ENCODE measurements around the gene CDC42BPA.

The CDC42BPA gene

DNA sequence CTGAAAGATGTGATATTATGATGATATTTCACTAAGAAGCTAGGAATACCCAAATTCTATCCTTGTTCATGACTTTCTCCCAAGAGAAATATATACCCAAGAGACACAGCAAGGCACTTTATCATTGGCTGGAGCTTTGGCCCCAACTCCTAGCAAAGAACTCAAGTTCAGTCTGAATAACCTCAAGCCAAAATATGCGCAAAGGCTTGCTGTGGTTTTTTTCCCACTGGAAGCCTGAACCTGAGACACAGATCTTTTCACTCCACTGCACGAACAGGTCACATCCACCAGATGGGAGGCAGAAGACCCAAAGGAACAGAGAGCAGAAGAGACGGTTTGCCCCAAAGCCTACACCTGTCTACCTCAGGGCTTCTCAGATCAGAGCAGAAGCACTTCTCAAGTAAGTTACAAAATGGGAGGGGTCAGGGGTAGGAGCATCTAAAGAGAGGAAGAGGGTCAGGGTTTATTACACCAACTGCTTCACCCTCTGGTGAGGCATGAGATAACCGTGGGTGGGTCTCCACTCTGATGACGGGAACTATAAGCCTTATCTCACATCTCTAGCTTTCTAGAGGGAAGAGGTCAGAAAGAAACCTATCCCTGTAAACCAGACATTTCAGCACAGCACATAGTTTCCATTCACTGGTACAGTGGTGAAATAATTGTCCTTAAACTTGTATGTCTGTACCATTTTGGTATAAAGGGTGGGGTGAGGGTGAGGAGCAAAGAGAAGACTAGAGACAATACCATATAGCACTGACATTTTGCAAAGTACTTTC lies 17.1 kb upstream of the CDC42BPA start:
- DNase-seq (ENCODE audit: low read depth in 2 of 2, low spot score in 1 of 2): no peak

GRCh38 chr1:227333423-227333822 lies 15.1 kb upstream of the CDC42BPA start:
- no peak for DNase-seq (ENCODE audit: low read depth in 2 of 2, low spot score in 1 of 2)

- no peak for DNase-seq (ENCODE audit: low read depth in 2 of 2, low spot score in 1 of 2)
These were observed 12.2 kb upstream of the CDC42BPA start for GRCh38 chr1:227330279-227331076.

- no peak for DNase-seq (ENCODE audit: low read depth in 2 of 2, low spot score in 1 of 2)
These were observed 10.2 kb upstream of the CDC42BPA start for GRCh38 chr1:227328405-227329019.

GRCh38 chr1:227325156-227325555 lies 6.9 kb upstream of the CDC42BPA start:
- DNase-seq (ENCODE audit: low read depth in 2 of 2, low spot score in 1 of 2): no peak

DNA sequence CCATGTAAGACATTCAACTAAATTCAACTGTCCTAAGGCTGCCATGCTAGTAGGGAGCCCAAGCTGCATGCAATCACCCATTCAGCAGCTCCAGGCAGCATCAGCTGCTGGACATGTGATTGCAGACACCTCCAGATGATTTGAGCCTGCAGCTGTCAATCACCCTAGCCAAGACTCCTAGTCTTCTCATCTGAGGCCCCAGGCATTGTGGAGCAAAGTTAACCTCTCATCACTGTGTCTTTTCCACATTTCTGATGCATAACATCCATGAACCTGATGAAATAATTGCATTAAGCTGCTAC lies 5.6 kb upstream of the CDC42BPA start:
- DNase-seq (ENCODE audit: low read depth in 2 of 2, low spot score in 1 of 2): no peak

DNA sequence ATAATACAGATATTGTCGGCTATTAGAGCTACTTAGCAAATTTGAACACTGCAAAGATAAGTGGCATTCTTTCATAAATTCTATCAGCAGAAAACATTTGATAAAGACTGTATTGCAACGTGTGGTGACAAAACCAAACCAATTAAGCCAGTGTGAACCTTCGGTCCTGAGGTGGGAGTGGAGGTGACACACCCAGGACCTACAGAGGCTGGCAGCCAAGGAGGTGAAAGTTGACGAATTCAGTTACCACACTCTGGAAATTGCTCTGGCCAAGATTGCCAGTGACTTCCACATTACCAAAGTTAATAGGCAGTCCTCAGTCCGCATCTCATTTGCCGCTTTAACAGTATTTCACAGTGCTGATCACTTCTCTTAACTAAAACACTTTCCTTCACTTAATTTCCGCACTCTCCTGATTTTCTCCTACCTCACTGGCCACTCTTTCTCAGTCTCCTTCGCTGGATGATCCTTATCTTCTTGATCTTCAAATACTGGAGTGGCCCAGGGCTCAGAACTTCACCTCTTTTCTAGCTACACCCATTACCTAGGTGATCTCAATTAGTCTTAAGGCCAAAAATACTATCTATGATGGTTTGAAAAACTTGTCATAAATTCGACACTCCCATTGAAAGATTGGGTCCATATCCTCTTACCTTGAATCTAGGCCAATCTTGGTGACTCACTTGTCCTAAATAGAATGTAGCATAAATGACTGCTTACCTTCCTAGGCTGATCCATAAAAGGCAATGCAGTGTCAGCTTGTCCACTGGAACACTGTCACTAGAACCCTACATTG lies 5.1 kb upstream of the CDC42BPA start:
- DNase-seq (ENCODE audit: low read depth in 2 of 2, low spot score in 1 of 2): no peak

DNA sequence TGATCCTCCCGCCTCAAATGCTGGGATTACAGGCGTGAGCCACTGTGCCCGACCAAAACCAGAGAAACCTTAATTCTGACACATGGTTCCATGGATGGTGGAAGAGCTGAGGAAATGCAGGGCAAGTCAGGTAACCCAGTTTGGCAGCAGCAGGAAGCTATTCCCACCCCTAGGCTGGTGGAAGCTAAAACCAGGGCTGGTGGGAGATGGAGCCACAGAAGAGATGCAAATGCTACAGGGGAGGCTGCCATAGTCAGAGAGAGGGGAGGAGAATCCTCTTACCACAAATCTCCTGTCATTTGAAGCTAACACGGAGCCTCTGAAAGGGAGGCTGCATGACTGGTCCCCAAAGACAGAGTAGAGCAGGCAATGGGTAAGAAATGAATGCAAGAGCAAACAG lies 4.1 kb upstream of the CDC42BPA start:
- DNase-seq (ENCODE audit: low read depth in 2 of 2, low spot score in 1 of 2): no peak

DNA sequence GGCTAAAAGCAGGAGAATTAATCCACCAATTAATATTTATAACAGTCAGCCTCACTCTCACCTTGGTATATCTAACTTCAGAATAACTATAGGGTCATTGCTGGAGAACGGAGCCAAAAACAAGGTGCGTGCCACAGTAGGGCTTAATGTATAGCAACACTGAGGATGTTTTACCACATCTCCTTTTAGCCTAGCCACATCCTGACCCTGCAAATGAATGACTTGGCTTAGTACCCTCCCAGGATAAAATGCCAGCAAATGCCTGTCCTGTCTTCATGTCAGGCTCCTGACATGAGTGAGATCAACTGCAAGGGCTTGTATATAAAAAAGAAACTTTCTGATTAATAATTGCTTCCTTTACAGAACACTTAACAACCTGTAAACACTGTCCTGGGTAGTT lies 2.7 kb upstream of the CDC42BPA start:
- no peak for DNase-seq (ENCODE audit: low read depth in 2 of 2, low spot score in 1 of 2)

DNA sequence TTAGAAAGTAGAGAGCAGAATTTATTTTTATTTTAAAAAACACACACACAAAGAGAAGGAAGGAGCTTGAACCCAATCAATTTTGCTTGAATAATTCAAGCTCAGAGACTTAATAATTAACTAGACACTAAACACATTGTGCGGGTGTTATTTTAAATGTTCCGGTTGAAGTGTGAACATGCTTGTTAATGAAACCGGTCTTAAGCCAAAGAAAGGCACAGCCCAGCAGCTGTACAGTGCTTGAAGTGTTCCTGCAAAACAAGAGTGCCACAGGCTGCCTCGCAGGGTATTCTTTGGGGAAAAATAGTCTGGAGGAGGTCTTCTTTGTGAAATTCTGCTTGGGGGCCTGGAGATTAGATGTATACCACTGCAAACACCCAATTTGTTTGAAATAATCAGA lies 2.2 kb upstream of the CDC42BPA start:
- no peak for DNase-seq (ENCODE audit: low read depth in 2 of 2, low spot score in 1 of 2)

GRCh38 chr1:227318853-227319607 lies 738 bp upstream of the CDC42BPA start:
- no peak for DNase-seq (ENCODE audit: low read depth in 2 of 2, low spot score in 1 of 2)

DNA sequence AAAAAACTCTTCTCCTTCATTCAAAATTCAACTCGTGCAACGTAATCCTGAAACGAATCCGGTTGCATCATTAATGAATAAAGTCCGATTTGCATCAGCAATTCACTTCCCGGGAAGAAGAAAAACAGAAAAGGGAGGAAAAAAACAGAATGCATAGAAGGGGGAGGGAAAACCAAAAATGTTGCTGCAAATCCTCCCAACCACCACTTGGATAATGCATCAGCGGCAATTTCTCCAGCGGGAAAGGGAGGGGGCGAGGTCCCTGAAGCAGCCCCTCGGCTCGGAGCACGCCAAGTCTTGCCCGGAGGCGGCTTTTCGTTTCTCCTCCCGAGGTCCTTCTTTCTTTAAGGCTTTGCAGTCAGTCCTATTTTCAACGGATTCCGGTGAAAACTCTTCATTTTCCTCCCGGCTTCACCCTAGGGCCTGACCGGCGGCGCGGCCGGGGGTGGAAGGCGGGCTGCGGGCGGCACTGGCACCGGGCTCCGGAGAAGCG lies 723 bp downstream of the CDC42BPA start:
- no peak for DNase-seq (ENCODE audit: low read depth in 2 of 2, low spot score in 1 of 2)

DNA sequence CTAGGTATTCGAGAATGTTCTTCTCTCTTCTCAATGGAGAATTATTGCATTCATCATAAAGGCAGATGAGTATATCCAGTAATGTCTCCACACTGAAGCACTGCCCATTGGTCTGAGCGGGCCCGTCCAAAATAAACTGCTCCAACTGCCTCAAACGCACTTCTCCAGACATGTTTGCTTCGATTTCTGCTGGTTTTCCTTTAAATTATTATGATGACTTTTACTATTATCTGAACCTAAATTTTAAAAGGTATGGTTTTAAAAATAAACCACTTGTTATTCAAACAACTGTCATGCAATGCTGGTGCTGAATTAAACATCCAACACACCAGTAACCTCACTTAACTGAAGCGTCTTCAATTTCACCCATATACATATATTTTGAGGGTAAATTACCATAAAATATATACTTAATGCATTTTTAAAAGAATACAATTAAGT lies 1.3 kb downstream of the CDC42BPA start:
- DNase-seq (ENCODE audit: low read depth in 2 of 2, low spot score in 1 of 2): no peak

DNA sequence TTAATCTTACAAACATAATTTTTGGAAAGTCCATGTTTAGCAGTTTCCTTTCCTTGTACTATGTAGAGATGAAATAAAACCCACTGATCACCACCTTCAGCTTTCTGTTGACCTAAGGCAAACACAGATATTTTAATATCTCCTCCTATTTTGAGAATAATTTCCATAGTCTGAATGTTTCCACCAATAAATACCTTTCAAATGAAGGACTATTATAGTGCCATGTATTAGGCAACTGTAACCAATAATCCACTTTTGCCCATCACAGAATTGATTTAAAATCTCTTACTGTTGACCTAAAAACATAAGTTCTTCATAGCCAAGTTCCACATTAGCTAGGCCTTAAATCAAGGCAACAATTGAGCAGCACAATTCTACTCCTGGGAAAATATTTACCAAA lies 1.8 kb downstream of the CDC42BPA start:
- no peak for DNase-seq (ENCODE audit: low read depth in 2 of 2, low spot score in 1 of 2)

DNA sequence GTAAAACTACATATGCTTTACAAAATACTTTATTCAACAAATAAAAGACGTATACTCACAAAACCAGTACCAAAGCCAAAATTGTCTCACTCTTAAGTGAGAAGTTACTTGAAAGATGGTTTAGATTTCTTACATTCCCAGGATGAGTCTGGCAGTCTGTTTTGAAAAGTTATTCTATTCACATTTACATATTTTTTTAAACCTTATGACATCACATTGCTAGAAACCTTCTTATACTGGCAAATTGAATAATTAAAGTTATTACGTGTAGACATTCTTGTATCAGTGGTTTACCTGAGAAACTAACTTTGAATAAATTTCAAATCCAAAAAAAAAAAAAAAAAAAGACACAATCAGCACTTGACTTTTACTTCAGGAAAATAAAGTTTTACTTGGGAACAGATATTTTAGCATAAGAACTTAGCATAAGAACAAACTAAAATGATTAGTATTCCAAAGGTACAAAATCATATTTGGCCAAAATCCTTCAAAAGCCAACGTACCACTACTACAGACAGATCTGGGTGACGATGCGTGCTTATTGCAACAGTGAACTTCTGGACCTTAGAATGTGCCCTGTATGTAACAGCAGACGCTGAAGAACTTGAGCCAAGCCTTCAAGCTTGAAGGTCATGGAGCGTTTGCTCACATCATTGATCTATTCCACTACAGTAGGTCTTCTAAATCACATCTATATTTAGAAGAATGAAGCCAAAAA lies 2.5 kb downstream of the CDC42BPA start:
- DNase-seq (ENCODE audit: low read depth in 2 of 2, low spot score in 1 of 2): no peak

- no peak for DNase-seq (ENCODE audit: low read depth in 2 of 2, low spot score in 1 of 2)
These were observed 4.1 kb downstream of the CDC42BPA start for GRCh38 chr1:227314014-227314848.

- no peak for DNase-seq (ENCODE audit: low read depth in 2 of 2, low spot score in 1 of 2)
These were observed 5.8 kb downstream of the CDC42BPA start for GRCh38 chr1:227312361-227313025.

- DNase-seq (ENCODE audit: low read depth in 2 of 2, low spot score in 1 of 2): no peak
These were observed 6.8 kb downstream of the CDC42BPA start for GRCh38 chr1:227311389-227312001.

Measured in stimulated activated CD8-positive, alpha-beta memory T cell treated with anti-CD3 and anti-CD28 coated beads, Interleukin-4, amount 100 ng/mL, for 4 hours (primary cell).